ENCODE measurements around the gene HIVEP3.

- TF ChIP-seq YY1 (IDR thresholded peaks at IDR 0.05; ENCODE audit: insufficient read depth, insufficient read length): no peak
- TF ChIP-seq ZNF274 (IDR thresholded peaks at IDR 0.05; ENCODE audit: low read depth, low read length): no peak
Measured at GRCh38 chr1:41800311-41800829, 118.4 kb downstream of the HIVEP3 start.
